Astrocyte (in vitro differentiated cells and primary cell): ENCODE data around the gene MYPN.

ENCODE experiments used
- CTCF ChIP-seq: IDR thresholded peaks from 2 replicates; pipeline ENCODE4 v1.5.1; 2011; ENCODE audit warnings: low read depth, mild to moderate bottlenecking, inconsistent platforms, low read length, moderate library complexity; ENCODE audit not compliant: insufficient read depth
- EZH2 ChIP-seq: IDR thresholded peaks from 2 replicates; pipeline ENCODE4 v1.6.1; 2012; ENCODE audit warnings: mild to moderate bottlenecking, low read length, inconsistent platforms; ENCODE audit not compliant: insufficient read depth

DNA sequence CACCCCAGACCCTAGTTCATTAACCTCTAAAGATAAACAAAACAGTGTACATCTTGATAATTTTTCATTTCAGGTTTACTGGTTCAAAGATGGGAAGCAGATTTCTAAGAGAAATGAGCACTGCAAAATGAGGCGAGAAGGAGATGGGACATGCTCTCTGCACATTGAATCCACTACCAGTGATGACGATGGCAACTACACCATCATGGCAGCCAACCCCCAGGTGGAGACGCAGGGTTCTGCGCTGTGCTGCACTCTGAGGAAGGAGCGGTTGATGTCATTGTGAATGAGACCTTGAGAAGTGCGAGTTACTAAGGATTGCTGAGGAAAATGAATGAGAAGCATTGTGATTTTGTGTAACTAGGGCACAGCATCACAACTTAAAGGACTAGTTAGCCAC is 85.0 kb downstream of the MYPN start:
- no peak for TF ChIP-seq CTCF
- TF ChIP-seq EZH2, result no peak
